Stimulated activated CD8-positive, alpha-beta memory T cell treated with anti-CD3 and anti-CD28 coated beads, Interleukin-12 subunit alpha, Interleukin-12 subunit beta, amount 100 ng/mL, for 24 hours (primary cell): ENCODE measurements around the gene KLHL2.

ENCODE experiments used
- DNase-seq: peaks from one replicate; pipeline ENCODE4 v3.0.0-alpha.2; 2020; ENCODE audit errors: extremely low read depth

KLHL2 gene

DNA sequence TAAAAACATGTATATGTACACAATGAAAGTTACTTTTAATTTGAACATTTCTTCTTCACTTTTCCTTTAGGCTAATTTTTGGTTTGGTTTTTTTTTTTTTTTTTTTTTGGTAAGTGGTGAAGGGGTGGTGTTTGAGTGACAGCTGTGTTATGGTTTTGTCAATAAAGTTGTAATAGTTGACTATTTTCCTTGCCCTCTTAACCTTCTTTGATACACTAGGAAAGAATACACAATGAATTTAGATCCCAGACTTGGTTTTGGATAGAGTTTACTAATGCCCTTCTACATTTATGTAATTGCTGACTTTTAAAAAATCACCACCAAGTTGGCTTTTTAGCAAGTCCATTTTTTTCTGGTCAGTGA lies 82.0 kb downstream of the KLHL2 start:
- no peak for DNase-seq

- DNase-seq = no peak
These were observed 85.7 kb downstream of the KLHL2 start for GRCh38 chr4:165293061-165293460.

GRCh38 chr4:165293927-165294649 lies 86.7 kb downstream of the KLHL2 start:
- no peak for DNase-seq

DNA sequence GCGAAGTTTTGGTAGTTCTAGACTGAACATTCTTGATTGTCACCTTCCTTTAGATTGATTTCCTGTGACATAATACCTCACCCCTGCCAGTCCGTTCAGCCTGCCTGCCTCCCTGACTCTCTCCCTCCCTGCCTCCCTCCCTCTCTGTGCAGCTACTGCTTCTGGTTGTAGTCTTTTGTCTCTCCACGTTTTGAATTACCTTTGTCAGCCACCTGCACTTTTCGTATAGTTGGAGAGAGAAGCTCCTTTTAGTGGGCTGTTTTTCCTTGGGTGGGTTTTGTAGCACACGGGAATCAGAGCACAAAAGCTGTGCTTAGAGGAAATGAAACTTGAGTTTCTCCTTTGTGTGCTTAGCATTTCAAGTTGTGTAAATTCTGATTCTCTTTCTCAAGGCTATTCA lies 87.5 kb downstream of the KLHL2 start:
- no peak for DNase-seq

GRCh38 chr4:165297626-165298025 lies 90.3 kb downstream of the KLHL2 start:
- DNase-seq = no peak

GRCh38 chr4:165299399-165300060 lies 92.2 kb downstream of the KLHL2 start:
- no peak for DNase-seq

DNA sequence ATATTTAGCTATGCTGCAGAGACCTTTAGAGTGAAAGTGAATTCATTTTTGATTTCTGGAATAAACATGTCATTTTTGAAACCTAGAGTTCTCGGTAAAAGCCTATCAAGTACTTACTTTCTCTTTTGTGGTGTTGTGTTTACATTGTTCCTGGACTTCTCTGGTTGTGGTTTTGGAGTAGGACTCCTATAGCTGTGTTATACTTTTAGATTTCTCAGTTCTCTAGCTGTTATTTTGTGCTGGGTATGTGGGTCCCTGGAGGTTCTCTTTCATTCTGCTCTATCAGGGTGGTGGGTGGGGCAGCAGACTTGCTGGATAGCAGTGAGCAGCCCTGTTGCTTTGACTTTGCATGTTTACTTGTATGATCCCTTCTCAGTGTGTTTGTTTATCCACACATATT lies 94.5 kb downstream of the KLHL2 start:
- DNase-seq = no peak

GRCh38 chr4:165302658-165303057 lies 95.3 kb downstream of the KLHL2 start:
- no peak for DNase-seq

DNA sequence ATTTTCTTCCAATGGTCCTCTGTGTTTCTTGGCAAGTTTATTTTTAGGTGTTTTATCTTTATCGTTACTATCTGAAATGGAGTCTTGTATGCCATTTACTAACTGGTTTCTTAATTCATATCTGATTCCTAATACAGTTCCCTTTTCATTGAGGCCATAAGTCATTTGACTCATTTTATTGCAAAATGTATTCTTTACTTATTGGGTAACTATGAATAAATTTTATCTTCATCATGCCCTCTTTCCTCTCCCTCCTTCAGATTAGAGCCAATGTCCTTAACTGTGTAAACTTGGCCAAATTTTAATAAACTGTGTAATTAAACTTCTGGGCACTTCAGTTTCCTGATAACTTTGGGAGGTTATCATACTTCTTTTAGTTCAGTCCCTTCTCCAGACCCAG lies 100.8 kb downstream of the KLHL2 start:
- DNase-seq = no peak

GRCh38 chr4:165308606-165309005 lies 101.2 kb downstream of the KLHL2 start:
- no peak for DNase-seq

GRCh38 chr4:165309456-165309855 lies 102.1 kb downstream of the KLHL2 start:
- no peak for DNase-seq

DNA sequence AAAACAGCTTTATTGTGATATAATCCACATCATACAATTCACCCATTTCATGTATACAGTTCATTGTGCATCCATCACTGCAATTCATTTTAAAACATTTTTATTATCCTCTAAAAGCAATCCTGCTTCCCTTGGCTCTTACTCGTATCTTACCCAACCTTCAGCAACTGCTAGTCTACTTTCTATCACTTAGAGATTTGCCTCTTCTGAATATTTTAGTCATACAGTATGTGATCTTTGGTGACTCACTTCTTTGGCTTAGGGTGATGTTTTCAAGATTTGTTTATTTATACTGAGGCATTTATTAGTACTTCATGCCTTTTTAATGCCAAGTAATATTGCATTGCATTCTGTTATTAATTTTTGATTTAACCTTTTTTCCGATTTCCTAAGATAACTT lies 105.1 kb downstream of the KLHL2 start:
- DNase-seq = no peak

- no peak for DNase-seq
These were observed 111.7 kb downstream of the KLHL2 start for GRCh38 chr4:165319030-165319429.

DNA sequence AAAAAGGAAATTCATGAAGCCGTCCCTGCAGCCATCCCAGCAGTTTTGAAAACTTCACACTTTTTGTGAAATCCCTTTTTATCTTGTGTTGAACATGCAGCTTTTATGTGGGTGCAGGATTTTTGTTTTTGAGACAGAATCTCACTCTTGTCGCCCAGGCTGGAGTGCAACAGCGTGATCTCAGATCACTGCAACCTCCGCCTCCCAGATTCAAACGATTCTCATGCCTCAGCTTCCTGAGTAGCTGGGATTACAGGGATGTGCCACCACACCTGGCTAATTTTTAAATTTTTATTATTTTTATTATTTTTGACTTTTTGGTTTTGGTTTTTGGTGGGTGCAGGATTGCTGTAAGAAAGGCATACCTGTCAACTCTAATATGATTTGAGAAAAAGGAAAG lies 112.1 kb downstream of the KLHL2 start:
- no peak for DNase-seq

DNA sequence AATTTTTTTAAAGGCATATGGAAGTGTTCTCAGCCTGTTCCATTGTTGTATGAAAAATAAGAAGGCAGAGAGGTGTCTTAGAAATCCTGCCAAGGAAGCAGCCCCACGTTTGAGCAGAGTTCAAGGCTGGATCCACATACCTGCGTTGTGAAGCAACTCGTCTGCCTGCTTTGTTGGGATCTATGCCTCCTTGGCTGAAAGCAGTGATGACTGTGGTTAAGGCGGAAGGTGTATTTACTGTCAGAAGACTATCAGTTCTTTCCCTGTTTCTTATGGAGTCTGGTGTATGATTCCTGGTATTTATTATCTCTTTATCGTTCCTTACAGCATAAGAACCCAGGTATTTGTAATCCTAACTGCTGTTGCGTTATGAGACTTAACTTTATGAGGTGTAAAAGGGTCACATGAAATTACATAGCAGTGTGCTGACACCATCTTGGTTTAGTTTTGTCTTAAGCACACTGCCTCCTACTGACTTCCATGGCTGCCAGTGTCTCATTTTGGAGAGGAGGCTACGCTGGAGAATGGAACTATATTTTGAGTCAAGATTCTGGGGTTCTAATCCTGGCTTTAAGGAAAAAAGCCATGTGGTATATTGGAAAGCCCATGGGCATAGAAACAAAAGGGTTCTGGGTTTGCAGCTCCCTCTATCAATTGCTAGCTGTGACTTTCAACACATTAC lies 117.0 kb downstream of the KLHL2 start:
- DNase-seq = no peak

GRCh38 chr4:165324918-165325304 lies 117.5 kb downstream of the KLHL2 start:
- no peak for DNase-seq

DNA sequence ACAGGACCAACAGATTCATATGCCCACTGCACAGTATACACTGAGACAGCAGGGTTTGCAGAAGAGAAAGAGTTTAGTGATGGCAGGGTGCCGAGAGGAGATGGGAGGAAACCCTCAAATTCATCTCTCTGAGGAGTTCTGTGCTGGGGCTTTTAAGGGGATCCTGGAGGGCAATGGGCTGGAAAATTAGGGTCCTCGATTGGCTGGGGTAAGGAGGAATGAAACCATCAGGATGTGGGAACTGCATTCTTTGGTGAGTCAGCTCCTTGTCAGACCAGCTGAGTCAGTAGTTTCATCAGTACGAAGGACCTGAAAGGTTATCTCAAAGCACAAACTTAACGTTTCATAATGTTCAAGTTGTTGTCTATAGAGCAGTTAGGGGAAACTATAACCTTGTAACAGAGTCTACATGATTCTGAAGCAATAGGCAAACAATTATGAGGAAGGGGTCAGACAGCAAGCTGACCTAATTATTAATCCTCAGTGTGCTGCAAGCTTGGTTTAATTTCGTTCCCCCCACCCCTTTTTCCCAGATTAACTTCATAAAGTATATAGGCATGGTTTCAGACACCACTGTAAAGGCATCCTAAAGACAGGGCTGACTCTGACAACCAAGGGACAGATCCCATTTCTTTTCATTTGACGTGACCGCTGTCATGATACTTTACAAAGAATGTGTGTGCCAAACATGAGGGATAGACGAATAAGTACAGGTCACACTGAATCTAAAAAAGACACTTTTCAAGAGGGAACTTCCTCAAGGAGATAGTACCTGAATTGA lies 118.6 kb downstream of the KLHL2 start:
- no peak for DNase-seq

GRCh38 chr4:165326831-165327210 lies 119.5 kb downstream of the KLHL2 start:
- no peak for DNase-seq

- DNase-seq = peak; percentile 97
These were observed 120.1 kb downstream of the KLHL2 start, which contains the start of gene MSMO1 for GRCh38 chr4:165327211-165328100. Gene MSMO1 (plus strand): TSS chr4:165327669. CDS start chr4:165333371, 5,702 bp downstream.

- no peak for DNase-seq
These were observed 120.7 kb downstream of the KLHL2 start for GRCh38 chr4:165328101-165328425.

- no peak for DNase-seq
These were observed 121.3 kb downstream of the KLHL2 start for GRCh38 chr4:165328708-165329107.
